NCI-H2081 treated with DMSO at 0.1 percent for 48 hours (cell line): Measurements from ENCODE around the gene EBF4.
"Not testable (repeated sequence)": the region's sequence is repeated elsewhere in the genome, so short reads cannot be mapped to it uniquely, and the experiment has no call there.

Source experiments
- DNase-seq: peaks from one replicate; lab custom pipeline; 2025; lab: John Stamatoyannopoulos, UW

EBF4 gene

GRCh38 chr20:2673453-2673852 is 19.1 kb upstream of the EBF4 start:
- no peak for DNase-seq

GRCh38 chr20:2680046-2680445 is 12.5 kb upstream of the EBF4 start:
- DNase-seq = no peak

GRCh38 chr20:2682040-2682439 is 10.5 kb upstream of the EBF4 start:
- not testable (repeated sequence) for DNase-seq

GRCh38 chr20:2684817-2685216 is 7.8 kb upstream of the EBF4 start:
- DNase-seq = not testable (repeated sequence)

- DNase-seq = no peak
These were observed 5.1 kb upstream of the EBF4 start for GRCh38 chr20:2687514-2687913.

GRCh38 chr20:2688041-2688591 is 4.5 kb upstream of the EBF4 start:
- no peak for DNase-seq

- no peak for DNase-seq
These were observed 2.4 kb upstream of the EBF4 start for GRCh38 chr20:2690213-2690612.

GRCh38 chr20:2690718-2691117 is 1.9 kb upstream of the EBF4 start:
- DNase-seq = no peak

GRCh38 chr20:2691127-2691526 is 1.5 kb upstream of the EBF4 start:
- DNase-seq = no peak

- DNase-seq = no peak
These were observed 931 bp upstream of the EBF4 start for GRCh38 chr20:2691663-2692035.

- DNase-seq = no peak
These were observed 306 bp downstream of the EBF4 start for GRCh38 chr20:2692886-2693285.

GRCh38 chr20:2693286-2694007 is 867 bp downstream of the EBF4 start:
- no peak for DNase-seq

GRCh38 chr20:2694008-2694471 is 1.5 kb downstream of the EBF4 start:
- DNase-seq = no peak

GRCh38 chr20:2694519-2694918 is 1.9 kb downstream of the EBF4 start:
- DNase-seq = no peak

- DNase-seq = no peak
These were observed 2.8 kb downstream of the EBF4 start for GRCh38 chr20:2695206-2695983.

- not testable (repeated sequence) for DNase-seq
These were observed 3.5 kb downstream of the EBF4 start for GRCh38 chr20:2695984-2696525.

GRCh38 chr20:2696646-2697045 is 4.1 kb downstream of the EBF4 start:
- no peak for DNase-seq

GRCh38 chr20:2697768-2698167 is 5.2 kb downstream of the EBF4 start:
- DNase-seq = no peak

GRCh38 chr20:2698186-2698817 is 5.7 kb downstream of the EBF4 start:
- no peak for DNase-seq

- no peak for DNase-seq
These were observed 6.3 kb downstream of the EBF4 start for GRCh38 chr20:2698912-2699311.

- DNase-seq = no peak
These were observed 7.3 kb downstream of the EBF4 start for GRCh38 chr20:2699775-2700413.
